Nucleus accumbens (tissue), 56 donors: Measurements from ENCODE around the gene RNF130.
"Not testable (repeated sequence)": the region's sequence is repeated elsewhere in the genome, so short reads cannot be mapped to it uniquely, and the experiment has no call there.

ENCODE experiments used
- DNase-seq, 56 donors: peaks; one replicate each; lab custom pipeline; 2025; lab: John Stamatoyannopoulos, UW

RNF130 gene

DNA sequence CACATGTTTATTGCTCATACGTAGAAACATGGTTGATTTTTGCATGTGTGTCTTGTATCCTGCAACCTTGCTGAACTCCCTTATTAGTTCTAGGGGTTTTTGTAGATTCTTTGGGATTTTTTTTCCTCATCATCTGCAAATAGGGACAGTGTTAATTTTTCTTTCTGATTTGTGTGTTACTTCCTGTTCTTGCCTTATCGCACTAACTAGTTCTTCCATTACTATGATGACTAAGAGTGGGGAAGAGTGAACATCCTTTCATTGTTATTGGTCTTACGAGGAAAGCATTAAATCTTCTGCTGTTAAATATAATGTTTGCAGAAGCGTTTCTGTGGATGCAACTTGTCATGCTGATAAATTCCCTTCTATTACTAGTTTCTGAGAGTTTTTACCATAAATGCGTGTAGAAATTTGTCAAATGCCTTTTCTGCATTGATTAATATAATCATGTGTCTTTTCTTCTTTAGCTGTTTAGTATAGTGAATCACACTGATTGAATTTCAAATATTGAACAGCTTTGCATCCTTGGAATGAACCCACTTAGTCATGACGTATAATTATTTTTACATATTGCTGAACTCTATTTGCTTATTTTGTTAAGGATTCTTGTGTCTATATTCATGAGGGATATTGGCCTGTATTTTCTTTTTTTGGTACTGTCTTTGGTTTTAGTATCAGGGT lies 32.1 kb upstream of the RNF130 start:
- no peak for DNase-seq

DNA sequence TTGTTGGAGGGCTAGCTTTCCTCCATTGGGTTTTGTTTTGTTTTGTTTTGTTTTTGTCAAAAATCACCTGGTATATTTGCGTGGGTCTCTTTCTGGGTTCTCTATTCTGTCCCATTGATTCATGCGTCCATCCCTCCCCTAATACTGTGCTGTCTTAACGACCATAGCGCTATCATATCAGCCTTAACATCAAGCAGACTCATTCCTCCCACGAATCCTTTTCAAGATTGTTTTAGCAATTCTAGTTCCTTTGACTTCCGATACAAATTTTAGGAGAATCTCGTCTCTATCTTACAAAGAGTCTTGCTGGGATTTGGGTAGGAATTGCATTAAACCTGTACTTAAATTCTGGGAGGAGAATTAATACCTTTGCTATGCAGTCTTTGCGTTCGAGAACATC lies 31.1 kb upstream of the RNF130 start:
- DNase-seq: no peak

DNA sequence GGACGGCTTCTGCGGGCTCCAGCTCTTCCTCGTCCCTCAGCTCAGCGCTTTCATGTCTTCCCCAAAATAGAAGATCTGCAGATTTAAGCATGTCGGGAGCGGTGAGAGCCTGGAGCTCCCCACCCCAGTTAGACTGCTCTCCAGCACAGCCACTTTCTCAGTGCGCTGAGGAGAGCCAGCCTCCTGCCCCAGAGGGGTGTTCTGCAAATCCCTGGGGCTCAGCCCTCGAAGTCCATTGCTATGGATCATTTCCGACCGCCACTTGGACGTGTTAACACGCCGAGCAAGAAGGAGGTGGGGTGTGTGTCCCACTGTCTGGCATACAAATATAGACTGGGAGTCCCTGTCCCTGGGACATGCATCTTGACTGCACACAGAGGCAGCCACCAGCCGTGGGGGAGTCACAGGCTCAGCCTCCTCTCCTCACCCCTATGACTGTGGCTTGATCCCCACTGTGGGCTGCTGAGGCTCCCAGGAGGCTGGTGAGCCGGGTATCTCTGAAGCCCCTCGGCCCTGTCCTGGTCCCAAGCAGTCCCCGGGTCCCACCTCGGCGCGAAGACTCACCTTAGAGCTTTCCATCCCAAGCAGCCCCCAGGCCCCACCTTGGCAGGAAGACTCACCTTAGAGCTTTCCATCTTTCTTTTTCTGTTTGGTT lies 30.0 kb upstream of the RNF130 start:
- DNase-seq: no peak

DNA sequence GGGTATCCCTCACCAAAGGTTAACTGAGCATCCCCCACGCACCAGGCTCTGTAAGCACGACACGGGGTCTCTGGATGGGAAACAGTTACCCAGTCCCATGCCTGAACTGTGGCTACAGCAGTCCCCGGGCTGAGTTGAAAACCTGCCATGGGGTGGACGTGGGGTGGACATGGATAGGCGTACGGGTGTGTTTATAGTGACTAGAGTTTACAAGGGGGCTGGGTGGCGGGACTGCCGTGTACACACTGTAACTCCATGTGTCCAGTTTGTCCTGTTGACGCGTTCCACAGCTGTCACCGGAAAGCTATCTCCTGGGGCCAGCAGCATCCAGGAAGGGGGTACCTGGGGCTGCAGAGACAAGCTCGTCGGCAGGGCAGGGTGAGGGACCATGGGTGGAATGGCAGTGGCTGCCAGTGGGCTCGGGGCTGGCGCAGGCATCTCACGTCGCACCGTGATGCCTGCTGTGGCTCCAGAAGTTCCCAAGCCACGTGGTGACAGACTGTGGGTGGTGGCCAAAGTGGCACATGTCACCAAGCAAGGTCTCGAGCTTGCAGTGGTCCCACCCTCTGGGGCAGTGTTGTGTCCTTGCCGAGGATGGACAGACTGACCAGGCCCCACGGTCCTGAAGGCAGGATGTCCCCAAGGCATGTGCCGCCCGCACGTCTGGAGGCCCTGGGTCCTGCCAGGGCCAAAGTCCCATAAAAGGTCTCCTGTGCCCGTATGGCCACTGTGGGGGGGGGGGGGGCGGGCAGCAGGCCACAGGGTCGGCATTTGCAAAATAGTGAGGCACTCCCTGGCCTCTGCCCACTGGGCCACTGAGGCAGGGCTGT lies 29.3 kb upstream of the RNF130 start:
- no peak for DNase-seq

DNA sequence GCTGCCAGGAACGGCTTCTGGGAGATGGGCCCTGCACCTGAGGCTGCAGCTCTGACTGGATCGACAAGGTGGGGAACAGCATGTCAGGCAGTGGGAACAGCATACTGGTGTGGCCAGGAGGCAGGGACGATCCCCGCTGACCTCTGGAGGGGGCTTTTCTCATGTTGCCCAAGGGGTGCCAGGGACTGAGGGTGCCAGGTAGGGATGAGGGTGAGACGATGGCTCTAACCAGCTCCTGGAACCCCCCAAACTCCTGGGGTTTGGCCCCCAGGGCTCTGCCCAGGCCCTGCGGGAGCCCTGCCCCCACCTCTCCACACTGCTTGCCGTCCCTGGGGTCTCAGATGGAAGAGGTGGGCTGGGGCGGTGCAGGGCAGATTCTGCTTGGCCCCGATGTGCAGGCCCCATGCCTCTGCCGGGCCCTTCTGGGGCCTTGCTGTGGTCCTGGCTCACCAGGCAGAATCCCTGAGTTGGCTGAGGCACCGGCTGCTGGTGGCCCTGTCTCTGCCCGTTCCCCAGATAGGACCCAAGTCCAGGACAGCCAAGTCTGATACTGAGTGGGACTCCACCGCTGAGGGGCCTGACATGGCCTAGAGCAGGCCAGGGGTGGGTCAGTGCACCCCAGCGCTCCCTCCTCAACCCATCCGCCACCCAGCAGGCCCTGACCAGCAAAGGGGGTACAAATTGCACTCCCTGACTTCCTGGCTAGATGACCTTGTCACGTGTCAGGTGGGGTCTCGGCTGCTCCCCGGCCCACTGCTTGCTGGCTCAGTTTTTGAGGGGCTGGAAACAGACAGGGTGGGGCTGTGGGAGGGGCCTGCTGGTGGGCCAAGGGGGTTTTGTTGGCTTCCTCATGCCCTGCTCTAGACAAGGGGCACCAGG lies 28.4 kb upstream of the RNF130 start:
- no peak for DNase-seq

DNA sequence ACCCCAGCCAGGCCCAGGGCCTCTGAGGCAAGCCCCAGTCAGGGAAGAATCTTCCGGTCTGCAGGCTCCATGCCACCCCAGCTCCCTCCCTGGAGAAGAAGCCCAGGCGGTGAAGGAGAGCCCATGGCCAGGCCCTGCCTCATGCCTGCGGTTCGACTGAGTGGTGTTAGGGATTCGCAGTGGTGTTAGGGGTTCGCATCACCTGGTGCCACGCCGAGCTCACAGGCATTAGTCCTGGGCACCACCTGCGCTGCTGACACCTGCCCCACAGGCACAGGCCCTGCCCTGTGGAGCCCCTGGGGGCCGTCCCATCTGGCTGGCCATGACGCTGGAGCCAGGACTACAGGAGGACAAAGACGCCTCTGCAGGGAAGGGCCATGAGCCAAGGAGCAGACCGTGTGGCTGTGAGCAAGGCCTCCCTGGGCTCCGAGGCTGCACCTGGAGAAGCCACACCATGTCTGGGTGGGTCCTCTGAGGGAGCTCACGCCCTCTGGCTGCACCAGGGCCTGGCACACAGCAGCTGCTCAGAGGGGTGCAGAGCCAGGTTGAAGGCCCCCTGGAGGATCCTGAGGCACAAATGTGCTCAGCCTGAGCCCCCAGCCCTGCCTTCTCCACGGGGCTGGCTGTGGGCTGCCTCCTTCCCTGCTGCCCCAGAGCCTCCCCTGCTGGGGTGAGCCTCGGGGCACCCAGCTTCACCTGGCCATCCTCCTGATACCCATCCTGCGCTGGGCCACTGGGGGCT lies 27.6 kb upstream of the RNF130 start:
- DNase-seq: no peak

DNA sequence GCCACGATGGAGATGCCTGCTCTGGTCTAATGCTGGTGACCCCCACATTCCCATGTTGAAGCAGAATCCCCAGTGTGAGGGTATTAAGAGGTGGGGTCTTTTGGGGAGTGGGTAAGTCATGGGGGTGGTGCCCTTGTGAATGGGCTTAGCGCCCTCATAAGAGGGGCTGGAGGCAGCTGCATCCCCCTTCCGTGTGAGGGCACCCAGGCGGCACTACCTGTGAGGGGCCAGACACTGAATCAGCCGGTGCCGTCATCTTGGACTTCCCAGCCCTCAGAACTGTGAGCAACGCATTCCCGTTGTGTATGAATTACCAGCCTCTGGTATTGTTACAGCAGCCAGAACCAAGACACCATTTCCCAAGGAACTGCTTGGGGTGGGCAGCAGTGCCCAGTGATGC lies 27.0 kb upstream of the RNF130 start:
- no peak for DNase-seq

DNA sequence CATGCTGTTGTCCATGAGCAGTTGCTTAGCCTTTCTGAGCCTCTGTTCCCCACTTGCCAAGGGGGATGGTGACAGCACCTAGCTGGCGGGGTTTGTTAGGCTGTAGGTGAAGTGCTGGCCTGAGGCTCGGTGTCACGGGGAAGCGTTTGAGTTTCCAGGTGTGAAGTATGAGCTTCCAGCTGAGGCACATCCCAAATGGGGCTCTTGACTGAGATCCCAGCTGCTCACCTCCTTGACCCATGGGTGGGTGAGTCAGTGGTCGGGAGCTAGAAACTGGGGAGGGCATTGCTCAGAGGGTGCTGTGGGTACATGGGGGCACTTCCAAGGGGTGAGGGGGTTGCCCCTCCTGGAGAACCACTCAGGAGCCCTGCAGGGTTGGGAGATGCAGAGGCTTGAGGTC lies 26.4 kb upstream of the RNF130 start:
- DNase-seq: no peak

DNA sequence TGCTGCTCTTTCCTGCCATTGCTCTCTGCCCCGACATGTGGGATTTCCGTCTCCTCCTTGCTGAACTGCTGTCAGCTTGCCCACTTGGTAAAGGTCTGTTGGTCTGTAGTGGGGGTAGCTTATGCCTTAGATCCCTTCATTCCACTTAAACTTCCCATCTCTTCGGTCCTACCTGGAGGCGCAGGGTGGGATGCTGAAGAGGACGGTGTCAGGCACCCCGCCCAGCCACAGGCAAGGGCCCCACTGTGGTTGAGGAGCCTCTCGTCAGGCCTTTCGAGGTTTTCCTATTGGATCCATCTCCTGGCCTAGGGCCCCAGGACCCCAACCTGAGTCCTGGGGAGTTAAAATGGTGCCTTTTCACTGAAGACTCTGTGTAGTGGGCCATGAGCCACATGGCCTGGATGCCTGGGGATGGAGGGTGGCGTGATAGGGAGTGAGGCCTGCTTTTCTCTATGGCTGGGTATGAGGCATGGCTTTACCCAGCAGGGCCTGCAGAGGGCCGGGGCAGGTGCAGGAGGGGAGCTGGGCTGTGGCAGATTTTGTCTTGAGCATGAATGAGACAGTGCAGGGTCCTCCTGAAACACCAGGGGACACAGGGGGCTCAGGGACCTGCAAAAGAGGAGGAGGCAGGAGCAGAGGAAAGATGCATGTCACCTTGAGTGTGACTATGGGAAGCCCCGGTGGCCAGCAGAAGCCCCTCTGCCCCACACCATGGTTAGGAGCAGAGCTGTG lies 25.8 kb upstream of the RNF130 start:
- DNase-seq: no peak

DNA sequence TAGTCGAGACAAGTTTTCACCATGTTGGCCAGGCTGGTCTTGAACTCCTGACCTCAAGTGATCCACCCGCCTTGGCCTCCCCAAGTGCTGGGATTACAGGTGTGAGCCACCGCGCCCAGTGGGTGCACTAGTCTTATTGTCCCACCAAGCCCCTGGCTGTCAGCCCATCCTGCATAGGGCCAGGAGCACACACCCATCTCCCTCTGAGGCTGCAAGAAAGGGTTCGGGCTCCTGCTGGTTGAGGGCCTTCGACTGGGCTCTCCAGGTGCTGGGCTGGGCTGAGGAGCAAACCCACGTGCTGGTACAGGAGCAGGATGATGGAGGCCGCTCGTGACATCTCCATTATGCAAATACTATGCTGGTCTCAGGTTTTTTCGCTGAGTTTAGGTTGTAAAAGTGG lies 25.1 kb upstream of the RNF130 start:
- DNase-seq: no peak

DNA sequence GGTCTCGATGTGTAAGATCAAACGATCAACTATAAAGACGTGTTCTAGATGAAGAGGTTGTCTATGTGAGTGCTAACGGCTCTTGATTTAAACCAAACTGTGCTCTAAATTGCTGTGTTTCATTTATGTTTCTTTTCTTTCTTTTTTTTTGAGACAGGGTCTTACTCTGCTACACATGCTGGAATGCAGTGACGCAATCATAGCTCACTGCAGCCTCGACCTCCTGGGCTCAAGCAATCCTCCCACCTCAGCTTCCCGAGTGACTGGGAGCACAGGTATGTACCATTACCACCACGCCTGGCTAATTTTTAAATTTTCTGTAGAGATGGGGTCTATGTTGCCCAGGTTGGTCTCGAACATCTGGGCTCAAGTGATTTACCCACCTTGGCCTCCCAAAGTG lies 24.0 kb upstream of the RNF130 start:
- DNase-seq: no peak

DNA sequence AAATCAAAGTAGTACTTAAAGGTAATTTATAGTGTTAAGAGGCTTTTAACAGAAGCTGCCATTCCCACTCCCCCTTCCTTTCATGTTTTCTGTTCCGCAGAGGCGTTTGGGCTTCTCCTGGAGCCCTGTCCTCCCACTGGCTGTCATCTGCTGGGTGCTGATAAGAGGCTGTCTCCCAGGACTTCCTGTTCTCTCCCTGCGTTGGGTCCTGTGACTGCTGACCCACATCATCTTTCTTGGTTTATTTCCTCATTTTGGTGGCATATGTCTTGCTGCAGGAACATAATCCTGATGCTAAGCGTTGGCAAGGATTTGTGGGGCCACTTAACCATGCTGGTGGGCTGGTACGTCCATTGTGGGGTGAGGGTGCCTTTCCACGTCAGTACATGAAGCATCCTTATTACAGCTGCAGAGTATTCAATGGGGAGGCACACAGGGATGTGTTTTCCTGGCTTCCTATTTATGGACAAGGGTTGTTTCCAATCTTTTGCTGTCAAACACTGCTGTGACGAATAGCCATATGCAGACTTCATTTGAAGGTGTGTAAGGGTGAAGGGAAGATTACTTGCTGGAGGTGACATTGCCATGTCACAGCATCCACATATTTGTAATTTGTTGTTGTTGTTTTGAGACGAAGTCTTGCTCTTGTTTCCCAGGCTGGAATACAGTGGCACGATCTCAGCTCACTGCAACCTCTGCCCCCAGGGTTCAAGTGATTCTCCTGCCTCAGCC lies 22.3 kb upstream of the RNF130 start:
- peak in 14 of 56 donors; percentile 15 to 43 (median 26) for DNase-seq

DNA sequence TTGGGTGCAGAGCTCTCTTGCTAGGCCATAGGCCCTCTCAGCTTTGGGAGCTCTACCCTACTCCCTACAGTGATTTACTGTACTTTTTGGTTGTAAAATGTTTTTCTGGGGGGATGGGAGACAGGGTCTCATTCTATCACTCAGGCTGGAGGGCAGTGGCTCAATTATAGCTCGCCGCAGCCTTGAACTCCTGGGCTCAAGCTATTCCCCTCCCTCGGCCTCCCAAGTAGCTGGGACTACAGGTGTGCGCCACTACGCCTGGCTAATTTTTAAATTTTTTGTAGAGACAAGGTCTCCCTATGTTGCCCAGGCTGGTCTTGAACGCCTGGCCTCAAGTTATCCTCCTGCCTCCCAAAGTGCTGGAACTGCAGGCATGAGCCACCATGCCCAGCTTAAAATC lies 21.7 kb upstream of the RNF130 start:
- no peak for DNase-seq

DNA sequence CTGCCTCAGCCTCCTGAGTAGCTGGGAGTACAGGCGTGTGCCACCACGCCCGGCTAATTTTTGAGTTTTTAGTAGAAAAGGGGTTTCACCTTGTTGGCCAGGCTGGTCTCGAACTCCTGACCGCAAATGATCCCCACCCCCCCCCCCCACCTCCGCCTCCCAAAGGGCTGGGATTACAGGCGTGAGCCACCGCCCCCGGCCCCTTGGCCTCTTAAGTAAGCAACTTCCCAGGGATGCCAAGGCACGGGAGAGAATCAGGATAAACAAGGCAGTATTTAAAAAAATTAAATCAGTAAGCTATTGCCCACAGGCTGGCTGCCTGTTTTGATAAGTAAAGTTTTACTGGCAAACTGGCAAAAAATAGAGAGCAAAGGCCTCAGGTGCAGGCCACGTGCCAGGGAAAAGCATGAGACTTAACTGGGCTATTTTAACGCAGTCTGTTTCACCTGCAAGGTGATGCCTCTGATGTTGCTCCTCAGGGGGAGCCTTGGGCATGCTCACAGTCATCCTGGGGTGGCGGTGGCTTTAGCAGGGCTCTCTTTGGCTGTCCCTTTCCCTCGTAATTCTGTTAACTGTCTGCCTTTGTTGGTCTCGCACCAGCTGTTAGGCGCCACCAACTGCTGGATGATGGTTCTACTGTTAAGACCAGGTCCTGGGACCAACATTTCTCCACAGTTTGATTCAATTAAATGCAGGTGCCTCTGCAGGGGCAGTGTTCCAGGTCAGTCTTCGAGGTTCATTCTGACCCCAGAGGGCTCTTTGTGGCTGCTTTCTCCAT lies 19.4 kb upstream of the RNF130 start:
- DNase-seq: peak in 21 of 56 donors; percentile 9 to 50 (median 19)

DNA sequence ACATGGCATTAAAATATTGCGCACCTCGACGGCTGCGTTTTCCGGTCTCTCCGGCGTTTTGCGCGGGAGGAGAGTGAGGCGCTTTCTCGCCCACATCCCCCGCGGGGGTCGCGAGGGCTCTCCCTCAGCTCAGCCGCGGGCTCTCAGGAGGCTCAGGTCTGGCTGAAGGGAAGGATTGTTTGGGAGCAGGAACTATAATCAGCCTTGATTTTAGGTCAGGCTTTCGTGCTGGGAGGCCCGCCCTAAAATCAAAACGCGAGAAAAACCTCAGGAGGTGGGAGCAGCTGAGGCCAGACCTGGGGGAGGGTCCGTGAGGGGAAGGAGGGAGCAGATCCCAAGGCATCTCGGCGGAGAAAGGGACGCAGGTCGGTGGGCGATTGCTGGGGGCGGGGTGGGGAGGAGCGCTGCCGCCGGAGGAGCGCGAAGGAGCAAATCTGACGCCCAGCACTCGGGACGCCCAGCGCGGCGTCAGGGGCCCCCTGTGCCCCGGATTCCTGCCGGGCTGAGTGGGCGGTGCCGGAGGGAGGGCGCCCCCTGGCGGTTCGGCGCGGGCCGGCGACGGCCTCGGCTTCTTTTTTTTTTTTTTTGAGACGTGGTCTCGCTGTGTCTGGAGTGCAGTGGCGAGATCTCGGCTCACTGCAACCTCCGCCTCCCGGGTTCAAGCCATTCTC lies 18.7 kb upstream of the RNF130 start:
- peak in 41 of 56 donors; percentile 22 to 78 (median 49) for DNase-seq

DNA sequence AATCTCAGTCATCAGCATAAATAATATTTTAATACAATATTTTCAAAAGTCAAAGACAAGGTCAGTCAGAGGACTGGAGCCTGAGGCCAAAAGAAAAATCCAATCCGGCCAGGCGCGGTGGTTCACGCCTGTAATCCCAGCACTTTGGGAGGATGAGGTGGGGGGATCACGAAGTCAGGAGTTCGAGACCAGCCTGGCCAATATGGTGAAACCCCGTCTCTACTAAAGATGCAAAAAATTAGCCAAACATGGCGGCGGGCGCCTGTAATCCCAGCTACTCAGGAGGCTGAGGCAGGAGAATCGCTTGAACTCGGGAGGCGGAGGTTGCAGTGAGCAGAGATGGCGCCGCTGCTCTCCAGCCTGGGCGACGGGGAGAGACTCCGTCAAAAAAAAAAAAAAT lies 18.1 kb upstream of the RNF130 start:
- not testable (repeated sequence) for DNase-seq

DNA sequence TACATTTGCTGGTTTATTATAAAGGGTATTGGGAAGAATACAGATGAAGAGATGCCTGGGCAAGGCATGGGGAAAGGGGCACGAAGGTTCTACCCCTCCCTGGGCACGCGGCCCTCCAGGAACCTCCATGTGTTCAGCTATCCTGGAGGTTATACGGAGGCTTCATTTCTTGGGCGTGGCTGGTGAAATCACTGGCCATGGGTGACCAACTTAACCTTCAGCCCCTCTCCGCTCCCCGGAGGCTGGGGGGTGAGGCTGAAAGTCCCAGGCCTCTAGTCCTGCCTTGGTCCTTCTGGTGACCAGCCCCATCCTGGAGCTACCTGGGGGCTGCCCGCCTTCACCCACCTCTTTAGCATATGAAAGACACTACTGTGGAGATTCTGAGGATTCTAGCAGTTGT lies 17.0 kb upstream of the RNF130 start:
- DNase-seq: no peak
